SK-N-SH (cell line): Measurements from ENCODE around the gene COQ8B. TPM values are rescaled to one million over a fixed set of nuclear protein-coding genes. Genes with fewer than 3 reads are reported as not detected.

Source experiments
- CTCF ChIA-PET: fragments of 300-600, 350-600 bp; formaldehyde crosslinking; extraction: SDS; loops from one replicate; lab custom pipeline; 2021; lab: Yijun Ruan, JAX
- POLR2A ChIA-PET: fragments of 350-600 bp; sonication (Branson Sonifier 250); formaldehyde crosslinking; extraction: SDS; loops from one replicate; lab custom pipeline; 2020; ENCODE audit warnings: antibody characterized with exemption, inconsistent platforms; lab: Yijun Ruan, JAX
- DNase-seq: peaks from one replicate; pipeline ENCODE4 v3.0.0; 2012
- H2AFZ ChIP-seq: fragments of 200-600 bp; sonication (generic); 2 replicates; pipeline ENCODE4 v1.8.1; 2016; ENCODE audit warnings: antibody characterized with exemption, mild to moderate bottlenecking, low read depth
- H3F3A ChIP-seq: fragments of 200-600 bp; sonication (generic); replicated peaks from 2 replicates; pipeline ENCODE3; 2016; ENCODE audit warnings: antibody characterized with exemption, mild to moderate bottlenecking; ENCODE audit not compliant: insufficient read depth
- H3K27ac ChIP-seq, 2 experiments: fragments of 200-500 bp in 1 of 2; fragments of 200-600 bp in 1 of 2; sonication (Bioruptor generic) in 1 of 2; sonication (generic), shearing (Covaris generic) in 1 of 2; 2 replicates each; pipeline versions ENCODE4 v1.5.1 to v1.6.1; 2014 to 2016; ENCODE audit warnings: low read depth in 2 of 2, inconsistent platforms in 1 of 2, low read length in 1 of 2, mild to moderate bottlenecking in 1 of 2, mixed read lengths in 1 of 2
- H3K27me3 ChIP-seq: fragments of 200-600 bp; sonication (generic), shearing (Covaris generic); 2 replicates; pipeline ENCODE4 v1.6.1; 2016; ENCODE audit warnings: mixed run types; ENCODE audit not compliant: insufficient read depth
- H3K36me3 ChIP-seq, 2 experiments: fragments of 200-500 bp in 1 of 2; fragments of 200-600 bp in 1 of 2; sonication (Bioruptor generic) in 1 of 2; sonication (generic) in 1 of 2; replicated peaks in 1 of 2; 2 replicates each; pipeline versions ENCODE3 to v1.5.1; 2014 to 2016; ENCODE audit warnings: low read length in 1 of 2, mild to moderate bottlenecking in 1 of 2; ENCODE audit not compliant: insufficient read depth in 2 of 2, control insufficient read depth in 1 of 2
- H3K4me1 ChIP-seq, 2 experiments: fragments of 200-500 bp in 1 of 2; fragments of 200-600 bp in 1 of 2; sonication (Bioruptor generic) in 1 of 2; sonication (generic), shearing (Covaris generic) in 1 of 2; 2 replicates each; pipeline versions ENCODE4 v1.5.1 to v1.6.1; 2014 to 2016; ENCODE audit warnings: low read depth in 1 of 2, low read length in 1 of 2, mixed run types in 1 of 2; ENCODE audit not compliant: insufficient read depth in 2 of 2, control insufficient read depth in 1 of 2
- H3K4me2 ChIP-seq: fragments of 200-600 bp; sonication (generic), shearing (Covaris generic); 2 replicates; pipeline ENCODE4 v1.6.1; 2017; ENCODE audit warnings: mixed run types
- H3K4me3 ChIP-seq, 2 experiments: fragments of 200-500 bp in 1 of 2; fragments of 200-600 bp in 1 of 2; sonication (Bioruptor generic) in 1 of 2; sonication (generic), shearing (Covaris generic) in 1 of 2; 2 replicates each; pipeline versions ENCODE4 v1.5.1 to v1.8.1; 2014 to 2016; ENCODE audit warnings: low read depth in 2 of 2, inconsistent platforms in 1 of 2, low read length in 1 of 2, mild to moderate bottlenecking in 1 of 2, mixed read lengths in 1 of 2, moderate library complexity in 1 of 2
- H3K79me2 ChIP-seq: fragments of 200-600 bp; sonication (generic); 2 replicates; pipeline ENCODE4 v1.8.1; 2017; ENCODE audit warnings: mild to moderate bottlenecking; ENCODE audit not compliant: insufficient read depth
- H3K9ac ChIP-seq: fragments of 200-600 bp; sonication (generic); 2 replicates; pipeline ENCODE4 v1.6.1; 2017; ENCODE audit warnings: mixed run types
- H3K9me2 ChIP-seq: fragments of 200-600 bp; sonication (generic); 2 replicates; pipeline ENCODE4 v1.6.1; 2017; ENCODE audit warnings: mixed run types
- H3K9me3 ChIP-seq: fragments of 200-600 bp; sonication (generic); 2 replicates; pipeline ENCODE4 v1.6.1; 2017; ENCODE audit warnings: mixed run types, mild to moderate bottlenecking, moderate library complexity
- H4K20me1 ChIP-seq: fragments of 200-600 bp; sonication (generic); 2 replicates; pipeline ENCODE4 v1.6.1; 2017; ENCODE audit warnings: mild to moderate bottlenecking, mixed run types; ENCODE audit not compliant: insufficient read depth
- CHD2 ChIP-seq: fragments of 150-350 bp; IDR thresholded peaks from 2 replicates; pipeline ENCODE4 v1.6.1; 2018; ENCODE audit warnings: low read length; ENCODE audit not compliant: partially characterized antibody
- CTCF ChIP-seq: fragments of 200-600 bp; sonication (generic); IDR thresholded peaks from 2 replicates; pipeline ENCODE4 v1.6.1; 2017; ENCODE audit warnings: antibody characterized with exemption, mild to moderate bottlenecking, moderate library complexity
- FOXJ3 ChIP-seq: sonication (generic); formaldehyde crosslinking; IDR thresholded peaks from 2 replicates; pipeline ENCODE4 v1.5.1; 2020; ENCODE audit warnings: mild to moderate bottlenecking, missing genetic modification reagents
- FOXM1 ChIP-seq: IDR thresholded peaks from 2 replicates; pipeline ENCODE4 v1.4.0; 2012; ENCODE audit warnings: low read depth, mild to moderate bottlenecking
- GABPA ChIP-seq: IDR thresholded peaks from 2 replicates; pipeline ENCODE4 v1.4.0; 2012; ENCODE audit warnings: low read depth, mild to moderate bottlenecking
- GATA2 ChIP-seq: sonication (generic); formaldehyde crosslinking; IDR thresholded peaks from 2 replicates; pipeline ENCODE4 v1.5.0; 2020; ENCODE audit warnings: mild to moderate bottlenecking, missing genetic modification reagents
- IRF3 ChIP-seq: fragments of 150-350 bp; IDR thresholded peaks from 2 replicates; pipeline ENCODE4 v1.6.1; 2016; ENCODE audit warnings: mild to moderate bottlenecking, low read depth, low read length
- JUND ChIP-seq: IDR thresholded peaks from 2 replicates; pipeline ENCODE4 v1.4.0; 2012
- MEF2A ChIP-seq: IDR thresholded peaks from 2 replicates; pipeline ENCODE4 v1.4.0; 2012; ENCODE audit warnings: low read depth, borderline replicate concordance
- MXI1 ChIP-seq: IDR thresholded peaks from 2 replicates; pipeline ENCODE4 v1.6.1; 2012; ENCODE audit warnings: mild to moderate bottlenecking, low read depth, low read length, improper control_type of control experiment
- NFIC ChIP-seq: IDR thresholded peaks from 2 replicates; pipeline ENCODE4 v1.4.0; 2012; ENCODE audit warnings: borderline replicate concordance
- NRF1 ChIP-seq: IDR thresholded peaks from 2 replicates; pipeline ENCODE4 v1.6.1; 2012; ENCODE audit warnings: low read depth, mild to moderate bottlenecking, low read length
- POLR2AphosphoS5 ChIP-seq: IDR thresholded peaks from 2 replicates; pipeline ENCODE4 v1.6.1; 2012; ENCODE audit warnings: low read depth, low read length
- RAD21 ChIP-seq: IDR thresholded peaks from 2 replicates; pipeline ENCODE4 v1.6.1; 2012; ENCODE audit warnings: mild to moderate bottlenecking, low read length
- REST ChIP-seq: IDR thresholded peaks from 2 replicates; pipeline ENCODE4 v1.6.1; 2012; ENCODE audit warnings: mild to moderate bottlenecking, low read depth, low read length, moderate library complexity
- RXRA ChIP-seq: IDR thresholded peaks from 2 replicates; pipeline ENCODE4 v1.4.0; 2012; ENCODE audit warnings: low read depth, mild to moderate bottlenecking, borderline replicate concordance
- SIN3A ChIP-seq: IDR thresholded peaks from 2 replicates; pipeline ENCODE4 v1.6.1; 2012; ENCODE audit warnings: low read depth, mild to moderate bottlenecking, low read length, moderate library complexity, borderline replicate concordance
- TAF1 ChIP-seq: IDR thresholded peaks from 2 replicates; pipeline ENCODE4 v1.6.1; 2012; ENCODE audit warnings: low read depth, mild to moderate bottlenecking, low read length, moderate library complexity, borderline replicate concordance
- TCF12 ChIP-seq: IDR thresholded peaks from 2 replicates; pipeline ENCODE4 v1.4.0; 2012
- USF2 ChIP-seq: fragments of 150-350 bp; IDR thresholded peaks from 2 replicates; pipeline ENCODE4 v1.6.1; 2017; ENCODE audit warnings: antibody characterized with exemption, low read length, low read depth, borderline replicate concordance
- WGBS: methylation state at CpG from one replicate; pipeline ENCODE4 v1.1.6; 2017; ENCODE audit warnings: low lambda C conversion rate; 5-methylcytosine and 5-hydroxymethylcytosine counted together
- polyA plus RNA-seq, 3 experiments: library from polyadenylated mRNA; depleted of rRNA; stranded (reverse); fragments of >200 nt; gene quantifications; 2 replicates each; pipeline ENCODE4 v1.2.3, GENCODE V29; 2012

The COQ8B gene
- polyA plus RNA-seq, 1 of the 3 experiments (the other 2 are of a cell fraction): 43.8 TPM

GRCh38 chr19:40705362-40705651 lies 11.4 kb downstream of the COQ8B start:
- 95% methylated on average over 9 of the region's 9 CpGs for WGBS
- H3K4me1 ChIP-seq: no peaks in the 10 kb centered on the region
- ChIA-PET CTCF (no interaction called here), POLR2A (no interaction called here)
- no peaks in the 10 kb centered on the region for H4K20me1 ChIP-seq
- H3K4me2 ChIP-seq: no peak overlapping the region
- H3K79me2 ChIP-seq: no peaks in the 10 kb centered on the region; the same call in 1 of the 2 replicates
- H3F3A ChIP-seq: no peaks in the 10 kb centered on the region
- no peak for DNase-seq
- H3K27me3 ChIP-seq: no peaks in the 10 kb centered on the region
- no peaks in the 10 kb centered on the region for H3K9me3 ChIP-seq
- H3K9ac ChIP-seq: no peak overlapping the region
- H3K27ac ChIP-seq: no peak overlapping the region
- H3K36me3 ChIP-seq: peaks cover 36 to 47% of the 10 kb centered on the region in 2 experiments
- no peak overlapping the region for H2AFZ ChIP-seq
- H3K4me3 ChIP-seq: no peak overlapping the region
- TF ChIP-seq TAF1 (no peak), USF2 (no peak), CHD2 (no peak), SIN3A (no peak), GABPA (no peak), REST (no peak), FOXJ3 (no peak), CTCF (no peak), GATA2 (CRISPR knock-in tag) (no peak), JUND (no peak), RXRA (no peak), IRF3 (no peak), NRF1 (no peak), MEF2A (no peak), NFIC (no peak), FOXM1 (no peak), MXI1 (no peak), RAD21 (no peak), TCF12 (no peak), POLR2AphosphoS5 (no peak)
- H3K9me2 ChIP-seq: no peaks in the 10 kb centered on the region
